HEK293T (cell line): ENCODE data around the gene EDC4.

Experiments used
- BHLHE40 ChIP-seq: fragments of 450-650 bp; IDR thresholded peaks from 2 replicates; pipeline ENCODE4 v1.6.1; 2016; ENCODE audit warnings: mild to moderate bottlenecking, moderate library complexity, borderline replicate concordance
- FOXA1 ChIP-seq: fragments of 450-650 bp; IDR thresholded peaks from 2 replicates; pipeline ENCODE4 v1.6.1; 2016; ENCODE audit warnings: mild to moderate bottlenecking
- FOXK2 ChIP-seq: fragments of 450-650 bp; IDR thresholded peaks from 2 replicates; pipeline ENCODE4 v1.6.1; 2016; ENCODE audit warnings: mild to moderate bottlenecking
- FOXM1 ChIP-seq: fragments of 450-650 bp; IDR thresholded peaks from 2 replicates; pipeline ENCODE4 v1.6.1; 2017; ENCODE audit warnings: mild to moderate bottlenecking, borderline replicate concordance
- HDGF ChIP-seq: fragments of 450-650 bp; IDR thresholded peaks from 2 replicates; pipeline ENCODE4 v1.6.1; 2017; ENCODE audit warnings: antibody characterized with exemption, borderline replicate concordance
- L3MBTL2 ChIP-seq: fragments of 450-650 bp; conservative IDR thresholded peaks from 2 replicates; pipeline ENCODE4 v1.6.1; 2016; ENCODE audit warnings: mild to moderate bottlenecking
- LEF1 ChIP-seq: fragments of 450-650 bp; IDR thresholded peaks from 2 replicates; pipeline ENCODE4 v1.6.1; 2017; ENCODE audit warnings: mild to moderate bottlenecking, borderline replicate concordance
- NFRKB ChIP-seq: fragments of 450-650 bp; IDR thresholded peaks from 2 replicates; pipeline ENCODE4 v1.6.1; 2016; ENCODE audit warnings: mild to moderate bottlenecking, moderate library complexity
- SP1 ChIP-seq: fragments of 450-650 bp; IDR thresholded peaks from 2 replicates; pipeline ENCODE4 v1.6.1; 2017
- TARDBP ChIP-seq: fragments of 450-650 bp; IDR thresholded peaks from 2 replicates; pipeline ENCODE4 v1.6.1; 2016
- TF ChIP-seq, protein P1 (sequence below): fragments of 450-650 bp; IDR thresholded peaks from 2 replicates; pipeline ENCODE4 v1.6.1; 2016

DNA sequence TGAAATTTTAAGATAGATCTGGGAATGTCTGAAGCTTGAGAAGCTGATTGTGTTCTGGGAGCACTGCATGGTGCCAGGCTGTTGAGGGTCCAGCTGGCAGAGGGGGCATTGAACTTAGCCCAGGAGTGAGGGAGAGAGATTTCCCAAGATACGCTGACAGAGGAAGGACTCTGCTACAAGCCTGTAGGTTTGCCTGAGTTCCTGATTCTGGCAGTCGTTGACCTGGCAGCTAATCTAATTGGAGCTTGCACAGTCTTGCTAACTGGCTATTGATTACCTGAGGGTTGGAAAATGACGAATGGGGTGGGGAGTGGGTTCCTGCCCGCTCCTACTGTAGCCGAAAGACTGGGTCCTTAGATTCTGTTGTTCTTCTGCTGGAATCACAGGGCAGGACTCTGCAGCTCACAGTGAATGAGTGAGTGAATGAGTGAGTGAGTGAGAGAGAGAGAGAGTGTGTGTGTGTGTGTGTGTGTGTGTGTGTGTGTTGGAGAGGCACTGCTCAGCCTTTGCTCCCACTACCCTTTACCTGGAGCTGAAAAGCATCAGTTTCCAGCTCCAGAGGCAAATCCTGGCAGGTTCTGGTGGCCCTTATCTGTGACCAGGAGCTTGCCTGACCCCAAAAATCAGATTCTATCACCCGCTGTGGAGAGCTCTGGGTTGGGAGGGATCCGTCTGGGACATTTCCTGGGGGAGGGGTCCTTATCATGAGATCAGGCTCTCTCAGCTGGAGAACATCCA lies 42.1 kb downstream of the EDC4 start:
- TF ChIP-seq SP1, result no peak
- TF ChIP-seq FOXK2, result no peak
- TF ChIP-seq NFRKB, result no peak
- TF ChIP-seq TARDBP, result no peak
- TF ChIP-seq, protein P1, sequence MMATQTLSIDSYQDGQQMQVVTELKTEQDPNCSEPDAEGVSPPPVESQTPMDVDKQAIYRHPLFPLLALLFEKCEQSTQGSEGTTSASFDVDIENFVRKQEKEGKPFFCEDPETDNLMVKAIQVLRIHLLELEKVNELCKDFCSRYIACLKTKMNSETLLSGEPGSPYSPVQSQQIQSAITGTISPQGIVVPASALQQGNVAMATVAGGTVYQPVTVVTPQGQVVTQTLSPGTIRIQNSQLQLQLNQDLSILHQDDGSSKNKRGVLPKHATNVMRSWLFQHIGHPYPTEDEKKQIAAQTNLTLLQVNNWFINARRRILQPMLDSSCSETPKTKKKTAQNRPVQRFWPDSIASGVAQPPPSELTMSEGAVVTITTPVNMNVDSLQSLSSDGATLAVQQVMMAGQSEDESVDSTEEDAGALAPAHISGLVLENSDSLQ, result no peak
- TF ChIP-seq FOXA1, result no peak
- no peak for TF ChIP-seq BHLHE40
- TF ChIP-seq FOXM1, result no peak
- no peak for TF ChIP-seq LEF1
- no peak for TF ChIP-seq HDGF
- TF ChIP-seq L3MBTL2, result no peak
